NCI-H146 treated with DMSO at 0.1 percent for 48 hours (cell line): ENCODE data around the gene PARD3.

Source experiments
- DNase-seq: peaks from one replicate; lab custom pipeline; 2025; ENCODE audit not compliant: unreplicated experiment; lab: John Stamatoyannopoulos, UW

Gene PARD3

DNA sequence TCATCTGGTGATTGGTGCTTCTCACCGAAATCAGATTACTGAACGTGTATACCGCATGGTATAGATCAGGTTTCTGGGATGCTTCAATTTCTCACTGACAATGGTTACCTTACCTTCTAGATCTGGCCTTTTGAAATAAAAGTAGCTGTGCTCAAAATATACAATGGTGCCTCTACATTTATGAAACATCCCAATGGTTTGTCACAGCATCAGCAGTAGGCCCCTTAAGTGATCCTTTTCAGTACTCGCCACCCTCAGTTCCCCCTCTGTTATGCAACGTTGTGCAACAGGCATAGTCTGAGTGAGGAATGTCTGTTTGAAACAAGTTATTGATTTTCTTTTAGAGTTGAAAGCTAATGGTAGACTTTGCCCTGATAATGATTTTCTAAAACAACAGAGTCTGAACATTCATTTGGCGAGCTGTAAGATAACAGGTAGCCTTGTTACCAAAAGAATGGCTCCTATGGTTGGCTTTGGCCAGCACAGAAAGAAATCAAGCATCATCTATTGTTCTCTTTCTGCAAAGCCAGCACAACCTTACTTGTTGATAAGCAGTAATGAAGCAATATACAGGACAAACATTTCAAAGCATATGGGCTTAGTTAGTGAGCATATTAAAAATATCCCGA, 693.9 kb downstream of the PARD3 start:
- no peak for DNase-seq

GRCh38 chr10:34119456-34119855, 695.6 kb downstream of the PARD3 start:
- DNase-seq = no peak

GRCh38 chr10:34116681-34117271, 698.3 kb downstream of the PARD3 start:
- no peak for DNase-seq

GRCh38 chr10:34116220-34116641, 698.9 kb downstream of the PARD3 start:
- DNase-seq = no peak

DNA sequence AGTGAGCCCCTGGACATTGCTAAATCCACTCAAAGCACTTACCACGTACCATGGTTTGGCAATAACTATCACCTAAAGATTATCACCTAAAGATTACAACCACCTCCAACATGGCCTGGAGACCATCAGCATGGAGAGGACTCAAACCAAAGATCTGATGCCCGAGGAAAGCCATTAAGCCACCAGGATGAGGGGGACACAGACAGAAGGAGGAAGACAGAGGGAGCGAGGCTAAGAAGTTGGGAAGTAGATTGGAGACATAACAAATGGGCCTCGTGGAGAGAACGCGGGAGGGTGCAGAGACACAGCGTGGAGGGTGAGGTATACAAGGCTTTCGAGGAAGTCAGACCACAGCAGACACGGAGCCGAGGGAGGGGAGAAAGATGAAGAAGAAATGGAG, 700.2 kb downstream of the PARD3 start:
- DNase-seq = no peak

DNA sequence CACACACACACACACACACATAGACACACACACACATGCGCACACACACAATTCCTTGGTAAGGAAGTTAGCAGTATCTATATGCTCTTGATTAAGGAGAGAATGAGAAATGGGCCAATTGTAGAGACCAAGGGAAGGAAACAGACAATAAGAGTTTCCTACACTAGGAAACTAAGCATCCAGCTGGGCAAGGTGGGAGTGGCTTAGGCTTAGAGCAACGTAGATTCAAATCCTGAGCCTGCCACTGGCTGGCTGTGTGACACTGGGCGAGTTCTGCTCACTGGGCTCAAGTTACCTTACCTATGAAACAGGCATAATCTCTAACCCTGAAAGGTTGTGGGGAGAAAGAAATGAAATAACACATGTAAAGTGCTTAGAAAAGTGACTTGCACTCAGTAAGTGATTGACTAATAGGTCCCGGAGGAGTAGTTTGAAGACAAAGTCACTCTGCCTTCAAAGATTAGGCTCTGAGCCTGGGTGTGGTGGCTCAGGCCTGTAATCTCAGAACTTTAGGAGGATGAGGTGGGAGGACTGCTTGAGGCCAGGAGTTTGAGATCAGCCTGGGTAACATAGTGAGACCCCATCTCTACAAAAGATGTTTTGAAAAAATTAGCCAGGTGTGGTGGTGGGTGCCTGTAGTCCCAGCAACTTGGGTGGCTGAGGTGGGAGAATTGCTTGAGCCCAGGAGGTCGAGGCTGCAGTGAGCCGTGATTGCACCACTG, 701.4 kb downstream of the PARD3 start:
- no peak for DNase-seq

DNA sequence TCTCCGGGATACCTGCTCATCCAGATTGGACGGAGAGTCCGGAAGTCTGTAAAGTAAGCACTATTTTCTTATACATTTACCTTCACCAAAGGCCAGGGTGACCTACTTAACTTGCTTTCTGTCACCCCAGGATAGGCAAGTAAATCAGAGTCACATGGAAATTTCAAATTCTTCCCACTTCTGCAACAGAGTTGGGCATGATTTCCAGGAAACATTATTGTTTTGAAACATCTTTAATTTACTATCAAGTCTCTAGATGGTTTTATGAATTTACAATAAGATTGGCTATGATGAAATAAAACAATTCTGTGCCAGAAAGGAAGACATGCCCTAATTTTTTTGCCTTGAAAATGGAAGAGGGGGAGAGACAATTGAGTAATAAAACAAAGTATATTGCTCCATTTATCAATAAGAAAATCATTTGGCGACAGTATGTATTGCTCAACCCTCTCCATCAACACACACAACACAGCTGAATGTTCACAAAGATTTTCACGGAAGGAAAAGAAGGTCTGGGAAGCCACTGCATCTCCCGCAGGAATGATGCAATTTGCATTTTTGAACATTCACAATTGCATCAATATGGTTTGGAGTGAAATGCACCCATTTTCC, 702.8 kb downstream of the PARD3 start:
- DNase-seq = no peak

GRCh38 chr10:34111179-34111578, 703.9 kb downstream of the PARD3 start:
- no peak for DNase-seq

GRCh38 chr10:34109952-34110702, 705.0 kb downstream of the PARD3 start:
- DNase-seq = peak; percentile 45

DNA sequence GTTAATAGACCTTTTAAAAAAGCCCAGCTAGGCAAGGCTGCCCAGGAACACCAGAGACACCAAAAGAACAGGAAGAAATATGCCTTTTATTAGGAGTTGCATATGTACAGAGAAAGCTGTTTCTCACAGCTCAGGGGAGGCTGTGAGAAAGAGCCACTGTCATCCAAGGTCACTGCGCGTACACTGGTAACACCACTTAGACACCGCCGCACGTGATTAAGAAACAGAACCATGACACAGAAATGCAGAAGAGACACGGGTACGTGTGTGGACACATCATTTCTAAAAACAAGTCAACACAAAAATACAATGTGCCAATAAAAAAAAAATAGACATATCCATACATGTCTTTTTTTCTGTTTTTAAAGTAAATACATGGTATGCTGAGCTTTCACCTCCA, 705.6 kb downstream of the PARD3 start:
- no peak for DNase-seq

DNA sequence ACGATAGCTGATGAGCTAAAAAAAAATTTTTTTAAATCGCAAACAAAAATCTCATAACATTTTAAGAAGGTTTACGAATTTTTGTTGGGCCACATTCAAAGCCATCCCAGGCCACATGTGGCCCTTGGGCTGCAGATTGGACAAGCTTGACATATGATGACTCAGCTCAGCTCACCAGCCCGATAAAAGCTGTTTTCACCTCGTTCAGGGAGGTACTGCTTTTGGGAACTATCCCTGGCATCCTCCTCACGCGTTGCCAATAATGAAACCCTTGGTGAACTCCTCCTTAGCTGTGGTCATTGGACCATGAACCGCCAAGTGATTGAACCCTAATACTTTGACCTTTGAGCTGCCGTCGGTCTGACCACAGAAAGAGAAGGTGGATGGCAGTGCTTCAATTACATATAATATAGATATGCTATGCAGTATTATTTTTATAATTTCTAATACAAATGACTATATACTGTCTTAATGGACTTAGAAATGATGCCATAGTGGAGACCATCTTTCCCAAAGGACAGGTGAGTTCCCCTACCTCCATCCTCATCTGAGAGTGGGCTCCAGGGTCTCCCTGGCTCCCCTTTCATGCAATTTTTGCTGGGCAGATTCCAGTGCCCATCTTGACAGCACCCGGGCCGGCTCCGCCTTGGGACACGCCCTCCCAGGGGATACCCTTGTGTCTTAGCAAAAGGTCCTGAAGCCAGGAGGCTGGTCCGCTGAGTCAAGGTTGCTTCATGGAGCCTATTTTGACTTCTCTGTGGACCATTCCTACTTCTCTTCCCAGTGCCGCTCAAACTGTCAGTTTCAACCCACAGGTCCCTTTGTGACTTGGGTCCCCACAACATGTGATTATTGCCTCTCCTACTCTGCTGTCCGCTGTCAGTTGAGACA, 707.2 kb downstream of the PARD3 start:
- DNase-seq = no peak

- no peak for DNase-seq
Observed at GRCh38 chr10:34106356-34106885, 708.7 kb downstream of the PARD3 start.

DNA sequence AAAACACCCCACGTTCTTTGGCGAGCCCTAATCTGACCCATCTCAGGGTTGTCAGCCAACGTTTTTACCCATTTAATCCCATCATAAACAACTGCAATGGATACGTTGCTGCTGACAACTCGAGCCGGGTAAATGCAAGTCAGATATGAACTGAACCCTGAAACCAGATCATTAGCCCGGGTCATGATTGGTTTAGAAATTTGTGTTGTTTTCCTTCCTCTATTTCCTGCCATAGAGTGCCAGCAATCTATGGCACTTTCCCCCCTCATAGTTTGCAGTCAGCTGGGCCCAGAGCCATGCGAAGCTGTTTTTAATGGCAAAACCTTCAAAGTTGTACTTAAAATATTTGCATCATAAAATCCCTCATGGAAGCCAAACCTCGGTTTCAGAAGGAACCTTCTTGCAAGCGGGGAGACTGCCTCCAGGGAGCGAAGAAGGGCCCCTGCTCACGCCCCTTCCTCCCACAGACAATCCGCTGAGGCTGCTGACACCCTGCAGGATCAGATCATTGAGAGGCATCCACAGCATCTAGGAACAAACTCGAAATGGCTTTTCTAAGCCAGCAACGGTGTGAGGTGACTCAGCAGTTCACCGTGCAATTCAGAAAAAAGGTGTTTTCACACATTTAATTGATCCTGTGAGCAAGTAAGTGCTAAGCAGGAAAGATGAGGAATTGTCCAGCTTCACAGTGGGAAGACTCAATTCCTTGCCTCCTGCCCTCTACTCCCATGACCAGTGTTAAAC, 710.1 kb downstream of the PARD3 start:
- DNase-seq = no peak

GRCh38 chr10:34102893-34103506, 712.1 kb downstream of the PARD3 start:
- no peak for DNase-seq

- DNase-seq = no peak
Observed at GRCh38 chr10:34102237-34102673, 712.8 kb downstream of the PARD3 start.

GRCh38 chr10:34101001-34101400, 714.1 kb downstream of the PARD3 start:
- no peak for DNase-seq

DNA sequence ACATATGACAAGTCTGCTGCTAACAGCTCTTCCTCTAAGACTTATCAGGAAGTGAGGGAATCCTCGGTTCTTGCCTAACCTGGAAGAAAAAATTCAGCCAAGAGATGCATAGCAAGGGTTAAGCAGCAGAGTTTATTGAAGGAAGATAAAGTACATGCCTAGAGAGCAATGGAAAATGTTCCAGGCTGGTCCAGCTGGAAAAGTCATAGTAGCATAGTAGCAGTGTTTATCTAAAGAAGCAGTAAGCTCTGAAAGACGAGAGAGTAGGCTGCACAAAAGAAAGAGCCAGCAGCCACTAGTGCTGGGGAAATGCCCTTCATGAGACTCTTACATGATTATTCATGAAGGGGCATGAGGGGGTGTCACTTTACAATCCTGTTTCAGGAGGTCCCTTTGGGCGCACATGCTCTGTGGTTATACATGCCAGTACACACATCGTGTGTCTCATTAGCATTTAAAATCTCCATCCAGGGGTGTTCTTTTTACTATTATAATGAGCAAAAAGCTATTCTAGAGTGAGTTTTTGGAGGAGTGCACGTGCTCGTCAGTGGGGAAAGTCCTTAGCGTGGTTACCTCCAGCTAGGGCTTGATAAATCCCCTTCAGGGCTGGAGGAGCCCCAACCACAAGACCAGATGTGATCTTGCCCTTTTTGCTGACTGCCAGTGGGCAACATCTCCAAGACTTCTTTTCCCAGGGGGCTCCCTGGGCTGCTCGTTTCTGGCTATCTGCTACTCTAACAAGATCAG, 716.1 kb downstream of the PARD3 start:
- no peak for DNase-seq

DNA sequence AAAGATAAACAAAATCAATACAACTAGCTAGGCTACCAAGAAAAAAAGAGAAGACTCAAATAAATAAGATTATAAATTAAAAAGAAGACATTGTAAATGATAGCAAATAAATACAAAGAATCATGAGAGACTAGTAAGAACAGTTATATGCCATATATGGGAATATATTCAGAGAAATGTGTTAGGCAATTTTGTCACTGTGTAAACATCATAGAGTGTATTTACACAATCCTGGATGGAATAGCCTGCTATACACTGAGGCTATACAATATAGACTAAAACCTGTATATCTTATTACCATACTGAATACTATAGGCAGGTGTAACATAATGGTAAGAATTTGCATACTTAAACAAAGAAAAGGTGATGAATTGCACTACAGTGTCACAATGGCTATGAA, 717.4 kb downstream of the PARD3 start:
- DNase-seq = no peak
